ENCODE data around the gene FADS2.
"Not testable (repeated sequence)": the region's sequence is repeated elsewhere in the genome, so short reads cannot be mapped to it uniquely, and the experiment has no call there.

The FADS2 gene

GRCh38 chr11:61866958-61867343, 38.9 kb downstream of the FADS2 start:
- DNase-seq (ENCODE audit: low read depth in 2 of 2, low spot score in 1 of 2), result no peak

GRCh38 chr11:61868571-61869428, 40.7 kb downstream of the FADS2 start:
- no peak for DNase-seq (ENCODE audit: low read depth in 2 of 2, low spot score in 1 of 2)

GRCh38 chr11:61869429-61869707, 41.3 kb downstream of the FADS2 start:
- DNase-seq (ENCODE audit: low read depth in 2 of 2, low spot score in 1 of 2), result no peak

- DNase-seq (ENCODE audit: low read depth in 2 of 2, low spot score in 1 of 2), result no peak
Measured at GRCh38 chr11:61869708-61870451, 41.8 kb downstream of the FADS2 start.

- DNase-seq (ENCODE audit: low read depth in 2 of 2, low spot score in 1 of 2), result no peak
Measured at GRCh38 chr11:61870541-61871031, 42.5 kb downstream of the FADS2 start.

GRCh38 chr11:61871158-61871597, 43.1 kb downstream of the FADS2 start:
- peak in 1 of 2 donors; percentile 25 for DNase-seq (ENCODE audit: low read depth in 2 of 2, low spot score in 1 of 2)

GRCh38 chr11:61872935-61873565, 45.0 kb downstream of the FADS2 start:
- DNase-seq (ENCODE audit: low read depth in 2 of 2, low spot score in 1 of 2), result no peak

GRCh38 chr11:61873588-61874376, 45.7 kb downstream of the FADS2 start:
- no peak for DNase-seq (ENCODE audit: low read depth in 2 of 2, low spot score in 1 of 2)

GRCh38 chr11:61874377-61874809, 46.3 kb downstream of the FADS2 start:
- DNase-seq (ENCODE audit: low read depth in 2 of 2, low spot score in 1 of 2), result no peak

- DNase-seq (ENCODE audit: low read depth in 2 of 2, low spot score in 1 of 2), result no peak
Measured at GRCh38 chr11:61874853-61875252, 46.8 kb downstream of the FADS2 start.

GRCh38 chr11:61875698-61876097, 47.6 kb downstream of the FADS2 start:
- DNase-seq (ENCODE audit: low read depth in 2 of 2, low spot score in 1 of 2), result no peak

- no peak for DNase-seq (ENCODE audit: low read depth in 2 of 2, low spot score in 1 of 2)
Measured at GRCh38 chr11:61879152-61879551, 51.1 kb downstream of the FADS2 start.

- DNase-seq (ENCODE audit: low read depth in 2 of 2, low spot score in 1 of 2), result no peak
Measured at GRCh38 chr11:61880031-61880430, 51.9 kb downstream of the FADS2 start.

- no peak for DNase-seq (ENCODE audit: low read depth in 2 of 2, low spot score in 1 of 2)
Measured at GRCh38 chr11:61880454-61880853, 52.4 kb downstream of the FADS2 start.

- no peak for DNase-seq (ENCODE audit: low read depth in 2 of 2, low spot score in 1 of 2)
Measured at GRCh38 chr11:61881397-61881796, 53.3 kb downstream of the FADS2 start.

- DNase-seq (ENCODE audit: low read depth in 2 of 2, low spot score in 1 of 2), result not testable (repeated sequence)
Measured at GRCh38 chr11:61882267-61882666, 54.2 kb downstream of the FADS2 start.

GRCh38 chr11:61882879-61883278, 54.8 kb downstream of the FADS2 start:
- no peak for DNase-seq (ENCODE audit: low read depth in 2 of 2, low spot score in 1 of 2)

GRCh38 chr11:61883327-61883726, 55.2 kb downstream of the FADS2 start:
- no peak for DNase-seq (ENCODE audit: low read depth in 2 of 2, low spot score in 1 of 2)

- DNase-seq (ENCODE audit: low read depth in 2 of 2, low spot score in 1 of 2), result no peak
Measured at GRCh38 chr11:61883947-61884346, 55.8 kb downstream of the FADS2 start.

GRCh38 chr11:61885166-61885778, 57.2 kb downstream of the FADS2 start:
- no peak for DNase-seq (ENCODE audit: low read depth in 2 of 2, low spot score in 1 of 2)
